ENCODE measurements around the gene NCSTN. TPM values are rescaled to one million over a fixed set of nuclear protein-coding genes. Genes with fewer than 3 reads are reported as not detected.

The NCSTN gene
- 72.9 and 76.8 TPM in 2 replicates for total RNA-seq

GRCh38 chr1:160342953-160343869, at the start of gene NCSTN, which contains the start of gene COPA:
NCSTN (plus strand) TSS chr1:160343383; CDS start chr1:160343397, 14 bp downstream.
COPA (minus strand) TSS chr1:160343250; CDS start chr1:160343170, 80 bp downstream.
- intact Hi-C loops (cut with micrococcal nuclease), result loop anchor here (1.0 to 5.0 kb wide), 5 partner anchors 58 to 842 kb away; partner anchors contain the start of genes IGSF8, PEA15, PEX19 and SLAMF6

- intact Hi-C loops (cut with micrococcal nuclease), result no loop called here
Measured at GRCh38 chr1:160296036-160296435, 47.1 kb upstream of the NCSTN start.

- intact Hi-C loops (cut with micrococcal nuclease), result no loop called here
Measured at GRCh38 chr1:160300173-160300572, 43.0 kb upstream of the NCSTN start.

- intact Hi-C loops (cut with micrococcal nuclease), result no loop called here
Measured at GRCh38 chr1:160307118-160307791, 35.9 kb upstream of the NCSTN start.

GRCh38 chr1:160308451-160309184, 34.6 kb upstream of the NCSTN start:
- intact Hi-C loops (cut with micrococcal nuclease), result no loop called here

- intact Hi-C loops (cut with micrococcal nuclease), result no loop called here
Measured at GRCh38 chr1:160309185-160309557, 34.0 kb upstream of the NCSTN start.

- intact Hi-C loops (cut with micrococcal nuclease), result no loop called here
Measured at GRCh38 chr1:160309571-160309970, 33.6 kb upstream of the NCSTN start.

GRCh38 chr1:160315359-160315758, 27.8 kb upstream of the NCSTN start:
- intact Hi-C loops (cut with micrococcal nuclease), result no loop called here

GRCh38 chr1:160322831-160323230, 20.4 kb upstream of the NCSTN start:
- intact Hi-C loops (cut with micrococcal nuclease), result no loop called here

- intact Hi-C loops (cut with micrococcal nuclease), result no loop called here
Measured at GRCh38 chr1:160325252-160325651, 17.9 kb upstream of the NCSTN start.

GRCh38 chr1:160326418-160326817, 16.8 kb upstream of the NCSTN start:
- intact Hi-C loops (cut with micrococcal nuclease), result no loop called here

GRCh38 chr1:160328184-160328583, 15.0 kb upstream of the NCSTN start:
- intact Hi-C loops (cut with micrococcal nuclease), result no loop called here

- intact Hi-C loops (cut with micrococcal nuclease), result no loop called here
Measured at GRCh38 chr1:160330119-160330518, 13.1 kb upstream of the NCSTN start.

GRCh38 chr1:160332516-160332915, 10.7 kb upstream of the NCSTN start:
- intact Hi-C loops (cut with micrococcal nuclease), result no loop called here

- intact Hi-C loops (cut with micrococcal nuclease), result no loop called here
Measured at GRCh38 chr1:160338580-160338979, 4.6 kb upstream of the NCSTN start.

GRCh38 chr1:160340146-160340545, 3.0 kb upstream of the NCSTN start:
- intact Hi-C loops (cut with micrococcal nuclease), result loop anchor here (5.0 kb wide), 1 partner anchor 182 kb away; the partner anchor contains the start of gene SLAMF6

- intact Hi-C loops (cut with micrococcal nuclease), result loop anchor here (5.0 kb wide), 1 partner anchor 181 kb away; the partner anchor contains the start of gene SLAMF6
Measured at GRCh38 chr1:160340866-160341265, 2.3 kb upstream of the NCSTN start.

- intact Hi-C loops (cut with micrococcal nuclease), result loop anchor here (2.0 to 5.0 kb wide), 3 partner anchors 58 to 842 kb away; partner anchors contain the start of genes PEX19 and SLAMF6
Measured at GRCh38 chr1:160342526-160342925, 657 bp upstream of the NCSTN start.

- intact Hi-C loops (cut with micrococcal nuclease), result loop anchor here (1.0 to 5.0 kb wide), 2 partner anchors 83 to 178 kb away; partner anchors contain the start of gene SLAMF6
Measured at GRCh38 chr1:160344241-160344640, 1.1 kb downstream of the NCSTN start.

- intact Hi-C loops (cut with micrococcal nuclease), result loop anchor here (1.0 to 5.0 kb wide), 2 partner anchors 84 to 177 kb away; partner anchors contain the start of gene SLAMF6
Measured at GRCh38 chr1:160344936-160345335, 1.8 kb downstream of the NCSTN start.

GRCh38 chr1:160346463-160346862, 3.3 kb downstream of the NCSTN start:
- intact Hi-C loops (cut with micrococcal nuclease), result no loop called here
